Lower leg skin (tissue), 3 donors: ENCODE data around the gene DLG2.

Experiments used
- POLR2A ChIP-seq, 2 donors: fragments of 450-650 bp; IDR thresholded peaks; one replicate each; pipeline ENCODE4 v1.6.1; 2016 to 2017; ENCODE audit warnings: antibody characterized with exemption in 2 of 2, mild to moderate bottlenecking in 1 of 2, moderate library complexity in 1 of 2
- TF ChIP-seq, protein P1 (sequence below), 3 donors: fragments of 450-650 bp; IDR thresholded peaks; one replicate each; pipeline ENCODE4 v1.5.1; 2016; ENCODE audit warnings: antibody characterized with exemption in 3 of 3, mild to moderate bottlenecking in 3 of 3, moderate library complexity in 2 of 3

DNA sequence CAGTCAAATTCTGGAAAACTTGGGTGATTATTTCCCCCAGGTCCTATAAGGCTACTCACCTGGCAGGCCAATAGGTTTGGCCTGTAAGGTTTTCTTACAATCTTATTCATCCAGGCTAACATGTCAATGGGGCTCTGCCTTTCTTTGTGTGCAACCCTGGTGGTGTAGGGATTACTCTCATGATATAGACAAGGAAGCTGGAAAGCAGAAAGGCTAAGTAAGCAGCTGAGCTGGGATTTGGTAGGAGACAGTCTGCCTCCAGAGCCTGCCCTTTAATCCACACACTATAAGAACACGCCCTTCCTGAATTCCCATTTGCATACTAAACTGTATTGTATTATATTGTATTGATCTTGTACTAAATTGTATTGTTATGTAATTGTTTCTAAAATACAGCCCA, 1967.7 kb downstream of the DLG2 start:
- TF ChIP-seq POLR2A (IDR thresholded peaks at IDR 0.05) = no peak
- TF ChIP-seq, protein P1, sequence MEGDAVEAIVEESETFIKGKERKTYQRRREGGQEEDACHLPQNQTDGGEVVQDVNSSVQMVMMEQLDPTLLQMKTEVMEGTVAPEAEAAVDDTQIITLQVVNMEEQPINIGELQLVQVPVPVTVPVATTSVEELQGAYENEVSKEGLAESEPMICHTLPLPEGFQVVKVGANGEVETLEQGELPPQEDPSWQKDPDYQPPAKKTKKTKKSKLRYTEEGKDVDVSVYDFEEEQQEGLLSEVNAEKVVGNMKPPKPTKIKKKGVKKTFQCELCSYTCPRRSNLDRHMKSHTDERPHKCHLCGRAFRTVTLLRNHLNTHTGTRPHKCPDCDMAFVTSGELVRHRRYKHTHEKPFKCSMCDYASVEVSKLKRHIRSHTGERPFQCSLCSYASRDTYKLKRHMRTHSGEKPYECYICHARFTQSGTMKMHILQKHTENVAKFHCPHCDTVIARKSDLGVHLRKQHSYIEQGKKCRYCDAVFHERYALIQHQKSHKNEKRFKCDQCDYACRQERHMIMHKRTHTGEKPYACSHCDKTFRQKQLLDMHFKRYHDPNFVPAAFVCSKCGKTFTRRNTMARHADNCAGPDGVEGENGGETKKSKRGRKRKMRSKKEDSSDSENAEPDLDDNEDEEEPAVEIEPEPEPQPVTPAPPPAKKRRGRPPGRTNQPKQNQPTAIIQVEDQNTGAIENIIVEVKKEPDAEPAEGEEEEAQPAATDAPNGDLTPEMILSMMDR (IDR thresholded peaks at IDR 0.05) = no peak
